BLaER1 treated with 17β-estradiol and CSF1 and Interleukin-3, amounts not matched to agents 10 nM and 100 nM (cell line): Measurements from ENCODE around the gene SLC30A10.
"Not testable (repeated sequence)": the region's sequence is repeated elsewhere in the genome, so short reads cannot be mapped to it uniquely, and the experiment has no call there.

Source experiments
- H3K27ac ChIP-seq, 11 experiments: shearing (Covaris generic); formaldehyde crosslinking; 2 replicates each; pipeline ENCODE4 v1.8.1; 2022
- H3K27me3 ChIP-seq, 11 experiments: shearing (Covaris generic); formaldehyde crosslinking; 2 replicates each; pipeline ENCODE4 v1.8.1; 2022
- H3K36me3 ChIP-seq, 11 experiments: shearing (Covaris generic); formaldehyde crosslinking; 2 replicates each; pipeline ENCODE4 v1.8.1; 2022
- H3K4me1 ChIP-seq, 10 experiments: shearing (Covaris generic); formaldehyde crosslinking; 2 replicates each; pipeline ENCODE4 v1.8.1; 2022
- H3K4me2 ChIP-seq, 11 experiments: shearing (Covaris generic); formaldehyde crosslinking; 2 replicates each; pipeline ENCODE4 v1.8.1; 2022
- H3K4me3 ChIP-seq, 10 experiments: shearing (Covaris generic); formaldehyde crosslinking; 2 replicates each; pipeline ENCODE4 v1.8.1; 2022
- H3K9ac ChIP-seq, 11 experiments: shearing (Covaris generic); formaldehyde crosslinking; 2 replicates each; pipeline ENCODE4 v1.8.1; 2022
- H3K9me3 ChIP-seq, 11 experiments: shearing (Covaris generic); formaldehyde crosslinking; replicated peaks in 1 of 11; 2 replicates each; pipeline ENCODE4 v1.8.1; 2022
- H4K20me1 ChIP-seq, 11 experiments: shearing (Covaris generic); formaldehyde crosslinking; 2 replicates each; pipeline ENCODE4 v1.8.1; 2022
- Cebpa-rat ChIP-seq, 11 experiments: shearing (Covaris generic); IDR thresholded peaks; 2 replicates each; pipeline ENCODE4 v1.8.1; 2022

The SLC30A10 gene

GRCh38 chr1:219910716-219911115, 17.6 kb downstream of the SLC30A10 start:
- H3K27ac ChIP-seq: no peak overlapping the region

GRCh38 chr1:219909476-219909875, 18.9 kb downstream of the SLC30A10 start:
- Histone ChIP-seq H3K4me3 (no peak overlapping the region), H3K9me3 (no peaks in the 10 kb centered on the region), H4K20me1 (no peaks in the 10 kb centered on the region), H3K27ac (no peak overlapping the region), H3K4me2 (no peak overlapping the region), H3K27me3 (no peaks in the 10 kb centered on the region), H3K4me1 (peaks cover 10 to 29% (median 17%) of the 10 kb centered on the region in 10 experiments; a peak in 19 of 20 replicates), H3K36me3 (no peaks in the 10 kb centered on the region), H3K9ac (no peak overlapping the region)
- no peak for TF ChIP-seq Cebpa-rat (IDR thresholded peaks at IDR 0.05)

More at GRCh38 chr1:219910716-219911115, 17.6 kb downstream of the SLC30A10 start:
- H4K20me1 ChIP-seq: no peaks in the 10 kb centered on the region
- TF ChIP-seq Cebpa-rat (IDR thresholded peaks at IDR 0.05): no peak
- no peaks in the 10 kb centered on the region for H3K27me3 ChIP-seq
- H3K9ac ChIP-seq: no peak overlapping the region
- no peak overlapping the region for H3K4me2 ChIP-seq
- H3K4me1 ChIP-seq: peaks cover 10 to 29% (median 17%) of the 10 kb centered on the region in 10 experiments; a peak in 19 of 20 replicates
- no peaks in the 10 kb centered on the region for H3K36me3 ChIP-seq
- no peak overlapping the region for H3K4me3 ChIP-seq
- no peaks in the 10 kb centered on the region for H3K9me3 ChIP-seq

- TF ChIP-seq Cebpa-rat (IDR thresholded peaks at IDR 0.05): no peak
- H3K36me3 ChIP-seq: no peaks in the 10 kb centered on the region
- peak overlapping the region in 2 of 11 experiments; percentile 25 to 45; a peak in 2 of 22 replicates for H3K9ac ChIP-seq
- H3K4me3 ChIP-seq: peak overlapping the region in 1 of 10 experiments; percentile 25; a peak in 1 of 20 replicates
- H4K20me1 ChIP-seq: no peaks in the 10 kb centered on the region
- no peaks in the 10 kb centered on the region for H3K9me3 ChIP-seq
- H3K27ac ChIP-seq: peak overlapping the region in 3 of 11 experiments; percentile 50 to 61 (median 51); a peak in 5 of 22 replicates
- peaks cover 10 to 29% (median 17%) of the 10 kb centered on the region in 10 experiments; a peak in 19 of 20 replicates for H3K4me1 ChIP-seq
- no peaks in the 10 kb centered on the region for H3K27me3 ChIP-seq
- peak overlapping the region in 9 of 11 experiments; percentile 47 to 92 (median 73); a peak in 16 of 22 replicates for H3K4me2 ChIP-seq
Observed at GRCh38 chr1:219908170-219908569, 20.2 kb downstream of the SLC30A10 start.

GRCh38 chr1:219907772-219908070, 20.6 kb downstream of the SLC30A10 start:
- H3K36me3 ChIP-seq: no peaks in the 10 kb centered on the region

GRCh38 chr1:219906924-219907771, 21.2 kb downstream of the SLC30A10 start:
- Histone ChIP-seq H3K27ac (peak overlapping the region in 7 of 11 experiments; percentile 22 to 61 (median 49); a peak in 11 of 22 replicates), H3K4me1 (peaks cover 10 to 29% (median 17%) of the 10 kb centered on the region in 10 experiments; a peak in 19 of 20 replicates), H3K4me3 (peak overlapping the region in 3 of 10 experiments; percentile 9 to 44 (median 25); a peak in 4 of 20 replicates), H3K27me3 (no peaks in the 10 kb centered on the region), H3K4me2 (peak overlapping the region; percentile 14 to 92 (median 66); a peak in 21 of 22 replicates), H3K9ac (peak overlapping the region in 3 of 11 experiments; percentile 25 to 45 (median 36); a peak in 6 of 22 replicates), H3K36me3 (no peaks in the 10 kb centered on the region), H4K20me1 (no peaks in the 10 kb centered on the region), H3K9me3 (no peaks in the 10 kb centered on the region)
- peak in 1 of 11 experiments; percentile 18; a peak in 1 of 22 replicates for TF ChIP-seq Cebpa-rat (IDR thresholded peaks at IDR 0.05)

More at GRCh38 chr1:219907772-219908070, 20.6 kb downstream of the SLC30A10 start:
- Histone ChIP-seq H4K20me1 (no peaks in the 10 kb centered on the region), H3K4me3 (peak overlapping the region in 3 of 10 experiments; percentile 9 to 44 (median 25); a peak in 4 of 20 replicates), H3K4me1 (peaks cover 10 to 29% (median 17%) of the 10 kb centered on the region in 10 experiments; a peak in 19 of 20 replicates), H3K9me3 (no peaks in the 10 kb centered on the region), H3K27me3 (no peaks in the 10 kb centered on the region), H3K4me2 (peak overlapping the region; percentile 14 to 92 (median 66); a peak in 21 of 22 replicates), H3K27ac (peak overlapping the region in 7 of 11 experiments; percentile 22 to 61 (median 49); a peak in 10 of 22 replicates), H3K9ac (peak overlapping the region in 3 of 11 experiments; percentile 25 to 45 (median 36); a peak in 6 of 22 replicates)
- no peak for TF ChIP-seq Cebpa-rat (IDR thresholded peaks at IDR 0.05)

GRCh38 chr1:219906565-219906923, 21.8 kb downstream of the SLC30A10 start:
- H3K4me2 ChIP-seq: peak overlapping the region in 5 of 11 experiments; percentile 73 to 92 (median 80); a peak in 9 of 22 replicates
- not testable (repeated sequence) for H4K20me1 ChIP-seq, H3K27me3 ChIP-seq, H3K9ac ChIP-seq, H3K36me3 ChIP-seq, H3K9me3 ChIP-seq, H3K4me3 ChIP-seq
- H3K27ac ChIP-seq: peak overlapping the region in 1 of 11 experiments; percentile 50; a peak in 2 of 22 replicates
- peaks cover 10 to 29% (median 17%) of the 10 kb centered on the region in 10 experiments; a peak in 19 of 20 replicates for H3K4me1 ChIP-seq

- H3K36me3 ChIP-seq: no peaks in the 10 kb centered on the region
- H3K4me1 ChIP-seq: peaks cover 10 to 29% (median 17%) of the 10 kb centered on the region in 10 experiments; a peak in 19 of 20 replicates
- H3K4me3 ChIP-seq: no peak overlapping the region
- no peak overlapping the region for H3K9ac ChIP-seq
- no peaks in the 10 kb centered on the region for H3K9me3 ChIP-seq
- no peak overlapping the region for H3K4me2 ChIP-seq
- H4K20me1 ChIP-seq: no peaks in the 10 kb centered on the region
- H3K27ac ChIP-seq: no peak overlapping the region
- H3K27me3 ChIP-seq: no peaks in the 10 kb centered on the region
- no peak for TF ChIP-seq Cebpa-rat (IDR thresholded peaks at IDR 0.05)
Observed at GRCh38 chr1:219905524-219905923, 22.8 kb downstream of the SLC30A10 start.

- H3K4me3 ChIP-seq: no peak overlapping the region
- no peak overlapping the region for H3K4me2 ChIP-seq
- no peaks in the 10 kb centered on the region for H3K9me3 ChIP-seq
- H3K36me3 ChIP-seq: no peaks in the 10 kb centered on the region
- H3K27me3 ChIP-seq: no peaks in the 10 kb centered on the region
- H3K4me1 ChIP-seq: peaks cover 10 to 29% (median 17%) of the 10 kb centered on the region in 10 experiments; a peak in 19 of 20 replicates
- no peak overlapping the region for H3K9ac ChIP-seq
- no peaks in the 10 kb centered on the region for H4K20me1 ChIP-seq
- H3K27ac ChIP-seq: no peak overlapping the region
- TF ChIP-seq Cebpa-rat (IDR thresholded peaks at IDR 0.05): no peak
Observed at GRCh38 chr1:219904934-219905333, 23.4 kb downstream of the SLC30A10 start.

GRCh38 chr1:219903353-219903871, 24.9 kb downstream of the SLC30A10 start:
- no peaks in the 10 kb centered on the region for H3K9me3 ChIP-seq
- no peak for TF ChIP-seq Cebpa-rat (IDR thresholded peaks at IDR 0.05)
- H3K27me3 ChIP-seq: no peaks in the 10 kb centered on the region
- peaks cover 10 to 24% (median 17%) of the 10 kb centered on the region in 10 experiments; a peak in 19 of 20 replicates for H3K4me1 ChIP-seq
- no peaks in the 10 kb centered on the region for H3K36me3 ChIP-seq
- H3K27ac ChIP-seq: no peak overlapping the region
- no peak overlapping the region for H3K4me2 ChIP-seq
- no peak overlapping the region for H3K9ac ChIP-seq
- no peaks in the 10 kb centered on the region for H4K20me1 ChIP-seq
- no peak overlapping the region for H3K4me3 ChIP-seq
